Lung (tissue), 12 donors: ENCODE measurements around the gene GPC5. TPM values are rescaled to one million over a fixed set of nuclear protein-coding genes. Genes with fewer than 3 reads are reported as not detected.

Experiments used
- ATAC-seq: fragments of 200-7000 bp; cut with Tn5 transposase; one replicate; pipeline ENCODE4 v1.9.1; 2020; ENCODE audit warnings: moderate number of reproducible peaks; ENCODE audit not compliant: insufficient read depth, low FRiP score
- DNase-seq, 3 donors: peaks; one replicate each; pipeline ENCODE4 v3.0.0-alpha.2; 2013 to 2017
- H3K27ac ChIP-seq, 2 donors: one replicate each; pipeline ENCODE4 v1.5.1; 2013; ENCODE audit warnings: mild to moderate bottlenecking in 2 of 2, moderate library complexity in 2 of 2, control low read depth in 1 of 2, inconsistent platforms in 1 of 2, low read depth in 1 of 2, low read length in 1 of 2
- H3K27me3 ChIP-seq, 3 donors: one replicate each; pipeline ENCODE4 v1.5.1; 2013; ENCODE audit warnings: low read length in 2 of 3; ENCODE audit not compliant: control insufficient read depth in 3 of 3, insufficient read depth in 3 of 3
- H3K36me3 ChIP-seq, 4 donors: one replicate each; pipeline ENCODE4 v1.5.1; 2013; ENCODE audit warnings: low read length in 4 of 4, mild to moderate bottlenecking in 1 of 4, moderate library complexity in 1 of 4; ENCODE audit not compliant: control insufficient read depth in 4 of 4, insufficient read depth in 4 of 4
- H3K4me1 ChIP-seq, 5 donors: one replicate each; pipeline ENCODE4 v1.5.1; 2013; ENCODE audit warnings: low read length in 5 of 5, mild to moderate bottlenecking in 2 of 5, moderate library complexity in 1 of 5; ENCODE audit not compliant: control insufficient read depth in 5 of 5, insufficient read depth in 5 of 5
- H3K4me3 ChIP-seq: one replicate; pipeline ENCODE4 v1.5.1; 2013; ENCODE audit warnings: mild to moderate bottlenecking, control low read depth, moderate library complexity
- H3K9ac ChIP-seq, 2 donors: one replicate each; pipeline ENCODE4 v1.5.1; 2013; ENCODE audit warnings: low read length in 2 of 2, control low read depth in 1 of 2; ENCODE audit not compliant: insufficient read depth in 1 of 2
- H3K9me3 ChIP-seq, 4 donors: one replicate each; pipeline ENCODE4 v1.5.1; 2013; ENCODE audit warnings: low read length in 3 of 4, mild to moderate bottlenecking in 1 of 4, moderate library complexity in 1 of 4; ENCODE audit not compliant: control insufficient read depth in 4 of 4, insufficient read depth in 3 of 4
- WGBS, 2 donors: extraction: QIAGEN DNeasy Blood & Tissue Kit; methylation state at CpG; one replicate each; pipeline ENCODE4 v1.1.7; 2013; 5-methylcytosine and 5-hydroxymethylcytosine counted together
- polyA plus RNA-seq, 2 donors: library from polyadenylated mRNA; stranded (reverse); fragments of 200-250 nt; gene quantifications; one replicate each; pipeline ENCODE4 v1.2.1, GENCODE V29; 2013
- total RNA-seq, 2 donors: library from RNA; depleted of rRNA in 1 of 2; stranded (reverse); fragments of >200 nt in 1 of 2; gene quantifications; one replicate each; pipeline ENCODE4 v1.2.1, GENCODE V29; 2014 to 2021
- TF ChIP-seq, protein P1 (sequence below): IDR thresholded peaks from 2 replicates; pipeline ENCODE4 v1.5.1; 2012; ENCODE audit warnings: mild to moderate bottlenecking; ENCODE audit errors: control extremely low read depth, extremely low read depth
- donor health status: control.
- donor health status: control.
- donor health status: Bipolar disorder and iron deficiency.
- donor health status: healthy.
- donor health status: DM: yes; HTN: yes; CAD: no.

GPC5 gene
- total and polyA plus RNA-seq, 4 donors: 0.55 to 37.3 (median 4.4) TPM

DNA sequence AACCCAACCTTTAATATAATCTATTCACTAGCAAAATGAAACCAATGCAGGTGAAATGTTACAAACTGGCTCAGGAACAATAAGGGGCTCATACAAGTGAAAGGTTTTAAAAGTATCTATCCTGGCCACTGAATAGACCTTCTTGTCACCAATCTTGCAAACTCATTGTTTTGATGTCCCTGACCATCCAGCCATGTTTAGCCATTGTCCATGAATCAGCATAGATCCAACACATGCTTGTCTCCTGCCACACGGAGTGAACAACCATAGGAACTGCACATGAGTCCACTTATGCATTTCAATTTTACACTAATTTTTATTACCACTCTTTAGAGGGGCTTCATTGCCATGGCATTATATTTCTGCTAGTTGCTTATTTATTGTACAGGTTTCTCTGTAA lies 331.4 kb downstream of the GPC5 start:
- ATAC-seq (no peak), DNase-seq (no peak)
- Histone ChIP-seq H3K27ac (no peak overlapping the region), H3K36me3 (no peaks in the 10 kb centered on the region), H3K27me3 (no peaks in the 10 kb centered on the region), H3K4me3 (no peak overlapping the region), H3K9me3 (no peaks in the 10 kb centered on the region), H3K9ac (no peak overlapping the region), H3K4me1 (peaks cover 0 to 1% (median 0%) of the 10 kb centered on the region in 5 donors)
- TF ChIP-seq, protein P1, sequence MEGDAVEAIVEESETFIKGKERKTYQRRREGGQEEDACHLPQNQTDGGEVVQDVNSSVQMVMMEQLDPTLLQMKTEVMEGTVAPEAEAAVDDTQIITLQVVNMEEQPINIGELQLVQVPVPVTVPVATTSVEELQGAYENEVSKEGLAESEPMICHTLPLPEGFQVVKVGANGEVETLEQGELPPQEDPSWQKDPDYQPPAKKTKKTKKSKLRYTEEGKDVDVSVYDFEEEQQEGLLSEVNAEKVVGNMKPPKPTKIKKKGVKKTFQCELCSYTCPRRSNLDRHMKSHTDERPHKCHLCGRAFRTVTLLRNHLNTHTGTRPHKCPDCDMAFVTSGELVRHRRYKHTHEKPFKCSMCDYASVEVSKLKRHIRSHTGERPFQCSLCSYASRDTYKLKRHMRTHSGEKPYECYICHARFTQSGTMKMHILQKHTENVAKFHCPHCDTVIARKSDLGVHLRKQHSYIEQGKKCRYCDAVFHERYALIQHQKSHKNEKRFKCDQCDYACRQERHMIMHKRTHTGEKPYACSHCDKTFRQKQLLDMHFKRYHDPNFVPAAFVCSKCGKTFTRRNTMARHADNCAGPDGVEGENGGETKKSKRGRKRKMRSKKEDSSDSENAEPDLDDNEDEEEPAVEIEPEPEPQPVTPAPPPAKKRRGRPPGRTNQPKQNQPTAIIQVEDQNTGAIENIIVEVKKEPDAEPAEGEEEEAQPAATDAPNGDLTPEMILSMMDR: no peak
- 81 to 97% methylated on average over 1 of the region's 1 CpG for WGBS, 2 donors

DNA sequence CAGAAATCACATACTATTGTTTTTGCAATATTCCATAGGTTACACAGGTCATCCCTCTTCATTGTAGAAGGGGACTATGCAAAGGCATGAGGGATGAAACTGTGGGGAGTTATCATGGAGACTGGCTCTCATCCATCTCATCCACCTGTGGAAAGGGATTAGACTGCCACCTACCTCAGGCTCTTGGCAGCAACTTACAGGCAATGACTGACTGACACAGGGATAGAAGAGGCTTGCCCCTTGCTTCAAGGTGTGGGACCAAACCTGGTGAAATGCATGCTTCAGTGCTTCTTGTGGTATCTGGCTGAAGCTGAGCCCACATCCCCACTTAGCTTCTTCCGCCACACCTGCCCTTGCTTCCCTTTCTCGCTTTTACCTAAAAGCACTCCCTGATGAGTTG lies 341.3 kb downstream of the GPC5 start:
- no peak for ATAC-seq
- Histone ChIP-seq H3K4me3 (no peak overlapping the region), H3K27me3 (no peaks in the 10 kb centered on the region), H3K4me1 (no peaks in the 10 kb centered on the region), H3K9me3 (peaks cover 0 to 2% (median 0%) of the 10 kb centered on the region in 4 donors), H3K36me3 (no peaks in the 10 kb centered on the region), H3K9ac (no peak overlapping the region), H3K27ac (no peak overlapping the region)
- TF ChIP-seq, protein P1: no peak
- 92 to 97% methylated on average over 2 of the region's 2 CpGs for WGBS, 2 donors
- no peak for DNase-seq

DNA sequence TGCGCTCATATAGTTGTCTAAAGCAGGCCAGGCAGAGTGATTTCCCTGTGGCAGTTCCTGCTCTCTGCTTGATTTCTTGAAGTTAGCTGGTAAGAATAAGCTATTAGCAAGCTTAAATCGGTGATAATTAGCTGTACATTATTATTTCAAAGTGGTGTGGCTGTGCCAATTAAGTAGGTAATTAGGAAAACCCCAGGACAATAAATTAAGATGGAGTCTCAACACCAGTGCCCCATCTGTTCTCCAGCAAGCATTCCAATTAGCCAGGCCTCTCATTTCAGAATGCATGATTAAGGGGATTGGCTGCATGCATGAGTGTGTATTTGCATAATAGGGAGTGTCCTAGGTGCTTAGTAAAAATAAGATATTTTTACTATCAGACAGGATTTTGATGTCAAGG lies 342.3 kb downstream of the GPC5 start:
- Histone ChIP-seq H3K9me3 (peaks cover 0 to 2% (median 0%) of the 10 kb centered on the region in 4 donors), H3K27ac (no peak overlapping the region), H3K4me1 (peaks cover 0 to 4% (median 0%) of the 10 kb centered on the region in 5 donors), H3K36me3 (no peaks in the 10 kb centered on the region), H3K4me3 (no peak overlapping the region), H3K9ac (no peak overlapping the region), H3K27me3 (no peaks in the 10 kb centered on the region)
- DNase-seq (no peak), ATAC-seq (no peak)
- WGBS, 2 donors: 79 to 85% methylated on average over 2 of the region's 2 CpGs
- TF ChIP-seq, protein P1: no peak

DNA sequence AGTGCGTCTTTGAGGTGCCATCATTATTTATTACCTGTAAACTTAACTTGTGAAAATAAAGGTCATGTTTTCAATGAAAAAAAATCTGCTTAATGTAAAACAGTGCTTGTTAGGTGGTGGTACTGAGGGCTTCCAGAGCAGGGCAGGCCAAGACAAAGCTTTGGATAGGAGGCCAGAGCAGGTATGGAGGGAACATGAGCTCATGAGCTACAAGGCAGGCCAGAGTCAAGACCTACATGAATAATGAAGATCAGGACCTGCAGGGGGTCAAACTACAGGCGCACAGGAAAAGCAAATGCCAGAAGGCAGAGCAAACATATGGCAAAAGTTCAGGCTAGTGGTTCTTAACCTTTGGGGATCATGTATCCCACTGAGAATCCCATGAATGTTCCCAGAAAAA lies 343.5 kb downstream of the GPC5 start:
- TF ChIP-seq, protein P1: no peak
- Histone ChIP-seq H3K9ac (no peak overlapping the region), H3K4me1 (peaks cover 0 to 4% (median 0%) of the 10 kb centered on the region in 5 donors), H3K4me3 (no peak overlapping the region), H3K9me3 (peaks cover 0 to 2% (median 0%) of the 10 kb centered on the region in 4 donors), H3K27me3 (no peaks in the 10 kb centered on the region), H3K27ac (no peak overlapping the region), H3K36me3 (no peaks in the 10 kb centered on the region)
- no peak for DNase-seq
- WGBS, 2 donors: 82 to 89% methylated on average over 2 of the region's 2 CpGs
- no peak for ATAC-seq
